Activated B cell treated with CpG ODN at 0.5 μM for 24 hours (primary cell): ENCODE data around the gene CENPP. TPM values are rescaled to one million over a fixed set of nuclear protein-coding genes. Genes with fewer than 3 reads are reported as not detected.

Source experiments
- ATAC-seq: fragments of 200-7000 bp; cut with Tn5 transposase; one replicate; pipeline ENCODE4 v1.10.0; 2021; ENCODE audit warnings: low read depth, mild to moderate bottlenecking, moderate library complexity
- CTCF ChIA-PET: fragments of 350-600 bp; sonication (Branson Sonifier 250); formaldehyde crosslinking; loops from one replicate; lab custom pipeline; 2021; ENCODE audit warnings: antibody characterized with exemption; lab: Charles Lee
- POLR2A ChIA-PET: fragments of 350-600 bp; sonication (Branson Sonifier 250); formaldehyde crosslinking; loops from one replicate; lab custom pipeline; 2021; ENCODE audit warnings: antibody characterized with exemption; lab: Charles Lee
- DNase-seq: peaks from one replicate; pipeline ENCODE4 v3.0.0; 2022
- H3K27ac Mint-ChIP-seq: one replicate; pipeline ENCODE4 v1.8.0; 2020; ENCODE audit warnings: mixed read lengths
- H3K27me3 Mint-ChIP-seq: one replicate; pipeline ENCODE4 v1.8.0; 2021; ENCODE audit warnings: mixed read lengths
- H3K36me3 Mint-ChIP-seq: one replicate; pipeline ENCODE4 v1.8.0; 2021; ENCODE audit warnings: low read depth, mixed read lengths
- H3K4me1 Mint-ChIP-seq: one replicate; pipeline ENCODE4 v1.8.0; 2021; ENCODE audit warnings: mixed read lengths
- H3K4me3 Mint-ChIP-seq: one replicate; pipeline ENCODE4 v1.8.0; 2020; ENCODE audit warnings: mild to moderate bottlenecking, mixed read lengths
- H3K9me3 Mint-ChIP-seq: one replicate; pipeline ENCODE4 v1.8.0; 2020; ENCODE audit warnings: mixed read lengths
- CTCF ChIP-seq: fragments of 200-600 bp; IDR thresholded peaks from one replicate; pipeline ENCODE4 v1.8.0; 2022; ENCODE audit warnings: antibody characterized with exemption, mild to moderate bottlenecking
- intact Hi-C: fragments of 100-400 bp; cut with micrococcal nuclease; formaldehyde crosslinking; loops from one replicate; pipeline ENCODE4 v1.15.1; 2024
- total RNA-seq: library from RNA; stranded (reverse); gene quantifications from 2 replicates; pipeline ENCODE4 v1.2.3, GENCODE V29; 2022

CENPP gene
- total RNA-seq, 1 donor from 2014 or later, result 5.7 TPM

DNA sequence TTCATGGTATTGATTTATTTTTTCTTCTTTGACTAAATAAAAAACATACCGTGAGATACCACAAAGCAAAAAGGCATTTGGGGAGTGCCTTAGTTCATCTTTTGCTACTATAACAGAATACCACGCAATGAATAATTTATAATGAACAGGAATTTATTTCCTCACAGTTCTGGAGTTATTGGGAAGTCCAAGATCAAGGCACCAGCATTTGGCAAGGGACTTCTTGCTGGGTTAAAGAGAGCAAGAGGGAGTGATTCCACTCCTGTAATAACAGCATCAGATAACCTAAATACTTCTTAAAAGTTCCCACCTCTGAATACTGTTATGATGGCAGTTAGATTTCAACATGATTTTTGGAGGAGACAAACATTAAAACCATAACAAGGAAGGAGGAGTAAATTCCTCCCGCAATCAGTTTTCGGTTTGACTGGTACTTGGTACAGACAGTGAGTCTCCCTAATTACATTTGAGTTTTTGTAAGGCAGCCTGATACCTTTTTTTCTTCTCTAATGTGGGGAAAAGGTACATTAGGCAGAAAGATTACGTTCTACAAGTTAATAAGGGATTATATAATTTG is 107.3 kb downstream of the CENPP start:
- H3K9me3 Mint-ChIP-seq, result no peaks in the 10 kb centered on the region
- no peak for DNase-seq
- no peak overlapping the region for H3K4me3 Mint-ChIP-seq
- no peak for TF ChIP-seq CTCF
- no peak for ATAC-seq
- intact Hi-C loops, result loop anchor here (5.0 kb wide), 1 partner anchor 36 kb away; no protein-coding TSS in a partner anchor
- POLR2A ChIA-PET, result no interaction called here
- H3K27ac Mint-ChIP-seq, result no peak overlapping the region
- CTCF ChIA-PET, result no interaction called here
- no peaks in the 10 kb centered on the region for H3K36me3 Mint-ChIP-seq
- H3K27me3 Mint-ChIP-seq, result no peaks in the 10 kb centered on the region
- H3K4me1 Mint-ChIP-seq, result no peaks in the 10 kb centered on the region

- ChIA-PET CTCF (no interaction called here), POLR2A (no interaction called here)
- DNase-seq, result no peak
- Mint-ChIP-seq H3K27me3 (no peaks in the 10 kb centered on the region), H3K27ac (no peak overlapping the region), H3K4me3 (no peak overlapping the region), H3K4me1 (no peaks in the 10 kb centered on the region), H3K36me3 (no peaks in the 10 kb centered on the region), H3K9me3 (no peaks in the 10 kb centered on the region)
- no peak for ATAC-seq
- no peak for TF ChIP-seq CTCF
- intact Hi-C loops, result no loop called here
Measured at GRCh38 chr9:92435263-92435662, 109.5 kb downstream of the CENPP start.

GRCh38 chr9:92438900-92439526 is 113.3 kb downstream of the CENPP start:
- intact Hi-C loops, result loop anchor here (1.0 kb wide), 1 partner anchor 299 kb away; no protein-coding TSS in a partner anchor
- Mint-ChIP-seq H3K4me1 (no peaks in the 10 kb centered on the region), H3K9me3 (no peaks in the 10 kb centered on the region), H3K27ac (no peak overlapping the region), H3K27me3 (no peaks in the 10 kb centered on the region), H3K4me3 (no peak overlapping the region), H3K36me3 (no peaks in the 10 kb centered on the region)
- ATAC-seq (no peak), DNase-seq (no peak)
- ChIA-PET POLR2A (no interaction called here), CTCF (interaction anchor here (0.7 to 1.1 kb wide), 3 partner anchors 160 to 301 kb away, joined by 3 to 9 read pairs (median 4); no protein-coding TSS in a partner anchor)
- no peak for TF ChIP-seq CTCF

DNA sequence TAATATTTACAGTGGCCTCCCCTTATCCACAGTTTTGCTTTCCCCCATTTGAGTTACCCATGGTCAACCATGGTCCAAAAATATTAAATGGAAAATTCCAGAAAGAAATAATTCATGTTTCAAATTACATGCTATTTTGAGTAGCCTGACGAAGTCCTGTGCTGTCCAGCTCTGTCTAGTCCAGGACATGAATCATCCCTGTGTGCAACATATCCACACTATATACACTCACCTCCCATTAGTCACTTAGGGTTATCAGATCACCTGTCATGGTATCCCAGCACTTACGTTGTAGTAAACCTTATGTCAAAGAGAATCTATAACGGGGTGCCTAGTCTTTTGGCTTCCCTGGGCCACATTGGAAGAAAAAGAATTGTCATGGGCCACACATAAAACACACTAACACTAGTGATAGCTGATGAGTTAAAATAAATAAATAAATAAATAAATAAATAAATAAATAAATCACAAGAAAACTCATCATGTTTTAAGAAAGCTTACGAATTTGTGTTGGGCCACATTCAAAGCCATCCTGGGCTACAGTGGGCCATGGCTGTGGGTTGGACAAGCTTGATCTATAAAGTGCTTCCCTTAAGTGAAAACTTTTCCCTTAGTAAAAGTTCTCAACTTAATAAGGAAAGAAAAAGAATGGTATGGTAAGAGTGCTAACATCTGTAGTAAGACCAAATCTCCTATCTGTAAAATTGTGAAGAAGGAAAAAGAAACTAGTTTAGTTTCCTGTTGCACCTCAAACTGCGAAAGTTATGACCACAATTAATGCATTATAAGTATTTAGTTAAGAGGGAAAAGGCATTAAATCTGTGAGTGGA is 114.4 kb downstream of the CENPP start:
- no peak overlapping the region for H3K27ac Mint-ChIP-seq
- H3K4me3 Mint-ChIP-seq, result no peak overlapping the region
- ATAC-seq (no peak), DNase-seq (no peak)
- H3K27me3 Mint-ChIP-seq, result no peaks in the 10 kb centered on the region
- no peaks in the 10 kb centered on the region for H3K9me3 Mint-ChIP-seq
- H3K4me1 Mint-ChIP-seq, result no peaks in the 10 kb centered on the region
- ChIA-PET POLR2A (no interaction called here), CTCF (interaction anchor here (1.0 to 1.1 kb wide), 2 partner anchors 300 to 302 kb away, joined by 4 to 9 read pairs; no protein-coding TSS in a partner anchor)
- intact Hi-C loops, result loop anchor here (1.0 kb wide), 1 partner anchor 300 kb away; no protein-coding TSS in a partner anchor
- no peaks in the 10 kb centered on the region for H3K36me3 Mint-ChIP-seq
- TF ChIP-seq CTCF, result no peak

DNA sequence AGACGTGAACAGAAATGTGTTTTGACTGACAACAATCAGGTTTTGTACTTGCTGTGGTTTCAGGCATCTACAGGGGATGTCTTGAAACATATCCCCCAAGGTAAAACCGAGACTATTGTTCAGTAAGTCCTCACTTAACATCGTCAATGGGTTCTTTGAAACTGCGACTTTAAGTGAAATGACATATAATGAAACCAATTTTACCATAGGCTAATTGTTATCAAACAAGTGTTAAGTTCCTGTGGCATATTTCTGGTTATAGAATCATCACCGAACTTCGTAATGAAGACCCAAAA is 114.9 kb downstream of the CENPP start:
- Mint-ChIP-seq H3K9me3 (no peaks in the 10 kb centered on the region), H3K27me3 (no peaks in the 10 kb centered on the region), H3K27ac (no peak overlapping the region), H3K4me3 (no peak overlapping the region), H3K36me3 (no peaks in the 10 kb centered on the region), H3K4me1 (no peaks in the 10 kb centered on the region)
- TF ChIP-seq CTCF, result no peak
- ChIA-PET CTCF (no interaction called here), POLR2A (no interaction called here)
- intact Hi-C loops, result no loop called here
- DNase-seq (no peak), ATAC-seq (no peak)
